GM18526 (cell line): ENCODE data around the gene RIOX2.

Source experiments
- POLR2A ChIP-seq: IDR thresholded peaks from 3 replicates; pipeline ENCODE4 v1.6.1; 2011; ENCODE audit not compliant: insufficient read length; ENCODE audit errors: extremely low read depth

Gene RIOX2

DNA sequence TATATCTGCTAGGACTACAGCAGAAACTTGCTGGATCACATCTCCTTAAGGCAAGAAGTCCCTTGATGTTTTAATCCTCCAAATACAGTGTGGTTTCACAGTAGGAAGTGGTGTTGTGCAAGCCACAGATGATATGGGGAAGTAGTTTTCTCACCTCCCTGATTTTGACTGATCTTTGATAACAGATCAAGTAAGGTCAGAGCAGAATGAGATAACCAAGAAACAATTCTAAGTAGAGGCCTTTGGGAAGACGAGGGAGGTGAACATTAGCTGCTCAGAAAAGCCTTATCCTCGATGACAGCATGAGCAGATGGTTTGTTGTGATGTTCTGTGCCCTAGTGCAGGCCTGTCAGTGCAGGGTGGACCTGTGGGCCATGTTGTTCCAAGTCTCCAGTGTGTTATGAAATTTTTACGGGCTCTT, 61.3 kb downstream of the RIOX2 start:
- TF ChIP-seq POLR2A: no peak

DNA sequence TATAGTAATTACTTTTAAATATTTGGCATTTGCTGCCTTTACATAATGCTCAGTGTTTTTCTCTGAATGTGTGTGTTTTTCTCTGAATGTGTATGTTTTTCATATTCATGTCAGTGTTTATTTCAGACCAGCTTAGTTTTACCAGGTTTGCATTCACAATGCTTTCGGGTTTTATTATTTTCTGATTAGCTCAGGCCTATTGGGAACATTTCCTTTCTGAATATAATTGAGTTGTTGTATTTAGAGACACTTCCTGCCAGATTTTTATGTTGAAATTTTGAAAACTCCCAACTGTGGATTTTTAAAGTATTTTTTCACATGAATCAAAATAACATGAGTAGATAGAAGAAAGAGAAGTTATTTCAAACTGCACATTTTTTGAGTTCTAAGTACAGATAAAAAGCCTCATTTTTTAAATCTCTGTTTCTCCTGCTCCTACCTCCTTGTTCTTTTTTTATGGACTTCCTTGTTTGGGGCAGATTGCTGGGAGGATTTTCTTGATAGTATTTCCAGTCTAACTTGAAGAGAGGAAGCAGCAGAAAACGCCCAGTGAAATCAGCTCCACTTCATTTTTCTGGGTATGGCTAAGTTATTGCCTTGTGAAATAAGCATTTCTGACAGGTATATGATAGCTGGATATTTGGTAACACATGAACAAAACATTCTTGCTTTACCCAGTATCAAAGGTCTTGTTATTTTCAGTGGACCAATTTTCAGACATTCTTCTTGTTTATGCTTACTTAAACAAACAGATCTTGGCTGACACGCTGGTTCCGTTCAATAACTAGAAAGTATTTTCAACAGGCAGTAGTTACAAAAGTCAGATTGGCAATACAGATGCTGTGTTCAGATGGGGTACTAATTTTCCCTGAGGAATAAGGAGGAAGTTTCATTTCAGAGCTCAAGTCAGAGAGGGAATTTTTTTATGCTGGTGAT, 70.7 kb downstream of the RIOX2 start:
- TF ChIP-seq POLR2A: no peak

DNA sequence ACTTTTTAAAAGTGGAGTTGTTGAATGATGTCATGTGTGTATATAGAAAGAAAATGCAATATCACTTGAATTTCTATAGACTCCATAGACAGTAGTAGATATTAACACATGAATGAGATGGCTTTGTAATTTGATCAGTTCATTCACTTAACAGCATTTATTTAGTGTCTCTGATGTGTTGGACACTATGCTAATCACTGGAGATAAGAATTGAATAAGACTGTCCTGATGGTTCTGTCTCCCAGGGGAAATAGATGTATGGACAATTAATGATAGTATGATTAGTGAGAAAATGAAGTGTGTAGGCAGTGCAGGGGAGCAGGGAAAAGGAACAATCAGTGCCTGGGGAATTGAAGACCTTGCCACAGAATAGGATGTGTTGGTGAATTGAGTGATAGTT, 72.9 kb downstream of the RIOX2 start:
- no peak for TF ChIP-seq POLR2A

DNA sequence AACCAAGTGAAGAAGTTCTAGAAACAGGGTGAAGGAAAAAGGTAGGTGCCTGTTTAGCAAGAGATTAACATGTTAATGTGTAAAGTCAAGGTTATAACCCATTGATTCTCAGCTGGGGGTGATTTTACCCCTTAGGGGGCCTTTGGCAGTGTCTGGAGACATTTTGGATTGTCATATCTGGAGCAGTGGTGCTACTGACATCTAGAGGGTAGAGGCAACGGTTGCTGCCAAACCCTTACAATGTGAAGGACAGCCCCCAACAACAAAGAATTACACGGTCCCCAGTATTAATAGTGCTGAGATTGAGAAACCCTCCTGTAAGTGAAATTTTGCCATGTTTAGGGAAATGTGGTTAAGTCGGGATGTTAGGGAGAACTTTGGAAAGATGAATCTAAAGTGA, 75.7 kb downstream of the RIOX2 start:
- no peak for TF ChIP-seq POLR2A

DNA sequence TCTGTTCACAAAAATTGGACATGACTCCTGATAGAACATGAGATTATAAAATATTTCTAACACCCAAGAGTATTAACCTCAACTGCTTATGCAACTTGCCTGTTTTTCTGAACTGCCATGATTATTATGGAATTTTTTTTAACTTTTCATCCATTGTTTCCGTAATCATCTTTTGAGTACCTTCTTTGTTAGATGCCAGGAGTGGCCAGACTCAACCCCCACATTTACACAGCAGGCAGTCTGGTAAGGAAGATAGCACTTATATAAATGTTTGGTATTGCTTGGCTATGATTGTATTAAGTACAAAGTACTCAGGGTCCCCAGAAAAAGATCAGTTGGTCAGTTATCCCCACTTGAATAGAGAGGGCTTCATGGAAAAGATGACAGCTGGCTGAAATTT, 76.1 kb downstream of the RIOX2 start:
- no peak for TF ChIP-seq POLR2A

DNA sequence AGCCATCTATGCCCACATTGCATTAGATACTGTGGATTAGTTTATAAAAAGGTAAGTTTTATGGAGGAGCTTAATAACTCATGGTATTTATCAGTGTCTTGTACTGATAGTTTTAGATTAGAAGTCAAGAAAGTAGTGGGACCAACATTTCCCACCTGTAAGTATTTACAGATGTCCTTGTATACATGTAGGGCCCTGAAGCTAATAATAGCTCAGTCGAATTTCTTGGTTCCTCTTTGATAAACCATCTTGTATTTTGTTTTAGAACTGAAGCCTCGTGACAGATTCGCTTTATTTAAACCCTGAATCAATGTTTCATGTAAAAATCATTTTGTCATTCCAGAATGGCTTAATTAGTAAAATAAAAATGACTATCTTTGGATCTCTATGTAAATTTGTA, 77.0 kb downstream of the RIOX2 start:
- no peak for TF ChIP-seq POLR2A

DNA sequence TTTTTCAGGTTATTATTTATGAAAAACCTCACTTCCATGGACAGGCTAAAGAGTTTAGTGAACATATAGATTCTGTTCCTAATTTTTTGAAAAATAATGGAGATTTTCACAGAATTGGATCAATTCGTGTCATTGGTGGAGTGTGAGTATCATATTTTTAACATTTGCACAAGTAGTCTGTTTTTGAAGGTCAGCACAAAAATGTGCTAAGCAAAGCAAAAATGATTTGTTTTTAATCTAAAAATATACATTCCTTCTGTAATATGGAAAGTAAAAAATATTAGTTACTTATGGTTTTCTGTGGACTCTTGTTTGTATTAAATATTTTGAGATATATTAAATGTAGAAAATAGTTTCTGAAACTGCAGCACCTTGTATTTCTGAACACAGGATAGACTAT, 79.4 kb downstream of the RIOX2 start:
- TF ChIP-seq POLR2A: no peak
